ENCODE results near the gene CNOT6L.
A peak's percentile ranks its signal among the peaks of the same experiment; 100 is the strongest.

CNOT6L gene

GRCh38 chr4:77819843-77820648 is 878 bp upstream of the CNOT6L start:
- H3K4me3 ChIP-seq (ENCODE audit: low read depth, low read length) = peak overlapping the region; percentile 89
- no peaks in the 10 kb centered on the region for H3K9me3 ChIP-seq (ENCODE audit: control insufficient read depth, insufficient read depth, low read length)
- H3K4me1 ChIP-seq (ENCODE audit: control insufficient read depth, insufficient read depth, low read length) = peaks cover 13% of the 10 kb centered on the region
- no peaks in the 10 kb centered on the region for H3K36me3 ChIP-seq (ENCODE audit: control insufficient read depth, insufficient read depth, low read length)
- peaks cover 7% of the 10 kb centered on the region; the same call in 1 of the 2 replicates for H3K27me3 ChIP-seq (ENCODE audit: control insufficient read depth, insufficient read depth, low read length)
- peak overlapping the region; percentile 64 for H3K9ac ChIP-seq (ENCODE audit: low read depth, low read length)
- peak overlapping the region; percentile 86 for H3K27ac ChIP-seq (ENCODE audit: low read depth, low read length)

- Histone ChIP-seq H3K27me3 (ENCODE audit: control insufficient read depth, insufficient read depth, low read length) (peaks cover 7% of the 10 kb centered on the region; the same call in 1 of the 2 replicates), H3K27ac (ENCODE audit: low read depth, low read length) (peak overlapping the region; percentile 86), H3K36me3 (ENCODE audit: control insufficient read depth, insufficient read depth, low read length) (no peaks in the 10 kb centered on the region), H3K4me1 (ENCODE audit: control insufficient read depth, insufficient read depth, low read length) (peaks cover 13% of the 10 kb centered on the region), H3K4me3 (ENCODE audit: low read depth, low read length) (peak overlapping the region; percentile 89), H3K9ac (ENCODE audit: low read depth, low read length) (peak overlapping the region; percentile 45; the same call in 1 of the 2 replicates), H3K9me3 (ENCODE audit: control insufficient read depth, insufficient read depth, low read length) (no peaks in the 10 kb centered on the region)
Observed at GRCh38 chr4:77819404-77819842, 255 bp upstream of the CNOT6L start.

DNA sequence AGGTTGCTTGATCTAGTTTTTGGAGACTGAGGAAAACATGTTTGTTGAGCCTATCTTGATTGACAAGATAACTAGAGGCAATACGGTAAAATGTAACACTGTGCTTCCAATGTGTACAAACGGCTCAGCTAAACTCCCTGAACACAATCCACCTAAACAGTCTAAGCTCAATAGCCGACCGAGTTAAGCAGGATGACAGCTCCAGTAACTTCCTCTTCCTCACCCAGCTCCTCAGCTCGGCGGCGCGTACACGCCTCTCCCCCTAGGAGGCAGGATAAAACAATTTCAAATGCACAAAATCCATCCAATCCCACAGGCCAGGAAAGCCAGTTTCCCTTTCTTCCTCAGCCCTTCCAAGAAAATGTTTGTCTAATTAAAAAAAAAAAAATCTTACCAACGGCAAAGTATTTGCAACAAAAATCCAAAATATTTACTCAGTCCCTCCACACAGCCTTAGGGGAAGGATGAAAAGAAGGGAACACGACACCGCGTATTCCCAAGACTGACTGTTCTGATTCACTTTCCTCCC is 1.0 kb downstream of the CNOT6L start:
- no peaks in the 10 kb centered on the region for H3K9me3 ChIP-seq (ENCODE audit: control insufficient read depth, insufficient read depth, low read length)
- H3K36me3 ChIP-seq (ENCODE audit: control insufficient read depth, insufficient read depth, low read length) = no peaks in the 10 kb centered on the region
- H3K4me3 ChIP-seq (ENCODE audit: low read depth, low read length) = peak overlapping the region; percentile 89
- H3K4me1 ChIP-seq (ENCODE audit: control insufficient read depth, insufficient read depth, low read length) = peaks cover 13% of the 10 kb centered on the region
- no peak overlapping the region for H3K9ac ChIP-seq (ENCODE audit: low read depth, low read length)
- H3K27me3 ChIP-seq (ENCODE audit: control insufficient read depth, insufficient read depth, low read length) = peaks cover 7% of the 10 kb centered on the region; the same call in 1 of the 2 replicates
- peak overlapping the region; percentile 63 for H3K27ac ChIP-seq (ENCODE audit: low read depth, low read length)

- H3K9me3 ChIP-seq (ENCODE audit: control insufficient read depth, insufficient read depth, low read length) = no peaks in the 10 kb centered on the region
- H3K4me3 ChIP-seq (ENCODE audit: low read depth, low read length) = peak overlapping the region; percentile 89
- H3K27ac ChIP-seq (ENCODE audit: low read depth, low read length) = peak overlapping the region; percentile 63
- peaks cover 13% of the 10 kb centered on the region for H3K4me1 ChIP-seq (ENCODE audit: control insufficient read depth, insufficient read depth, low read length)
- H3K27me3 ChIP-seq (ENCODE audit: control insufficient read depth, insufficient read depth, low read length) = peaks cover 7% of the 10 kb centered on the region; the same call in 1 of the 2 replicates
- H3K9ac ChIP-seq (ENCODE audit: low read depth, low read length) = no peak overlapping the region
- no peaks in the 10 kb centered on the region for H3K36me3 ChIP-seq (ENCODE audit: control insufficient read depth, insufficient read depth, low read length)
Observed at GRCh38 chr4:77817304-77818072, 1.7 kb downstream of the CNOT6L start.

- Histone ChIP-seq H3K9ac (ENCODE audit: low read depth, low read length) (no peak overlapping the region), H3K36me3 (ENCODE audit: control insufficient read depth, insufficient read depth, low read length) (no peaks in the 10 kb centered on the region), H3K9me3 (ENCODE audit: control insufficient read depth, insufficient read depth, low read length) (no peaks in the 10 kb centered on the region), H3K27me3 (ENCODE audit: control insufficient read depth, insufficient read depth, low read length) (peaks cover 7% of the 10 kb centered on the region; the same call in 1 of the 2 replicates), H3K4me3 (ENCODE audit: low read depth, low read length) (no peak overlapping the region), H3K4me1 (ENCODE audit: control insufficient read depth, insufficient read depth, low read length) (peaks cover 13% of the 10 kb centered on the region), H3K27ac (ENCODE audit: low read depth, low read length) (no peak overlapping the region)
Observed at GRCh38 chr4:77816546-77816945, 2.6 kb downstream of the CNOT6L start.

DNA sequence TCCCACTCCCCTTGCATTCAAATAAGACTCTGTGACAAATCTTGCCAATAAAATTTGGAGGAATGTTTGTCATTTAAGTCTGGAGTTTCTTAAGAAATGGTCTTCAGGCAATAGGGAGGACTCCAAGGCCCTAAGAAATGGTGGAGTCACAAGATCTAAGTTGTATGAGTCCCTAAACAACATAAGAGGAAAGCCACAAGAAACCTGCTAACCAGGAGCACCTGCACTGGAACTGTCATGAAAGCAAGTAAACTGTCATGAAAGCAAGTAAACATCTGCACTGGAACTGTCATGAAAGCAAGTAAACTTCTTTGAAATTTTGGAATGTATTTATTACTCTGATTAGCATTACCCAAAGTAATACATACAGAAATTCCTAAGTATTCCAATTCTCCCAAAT is 3.5 kb downstream of the CNOT6L start:
- no peak overlapping the region for H3K9ac ChIP-seq (ENCODE audit: low read depth, low read length)
- H3K4me1 ChIP-seq (ENCODE audit: control insufficient read depth, insufficient read depth, low read length) = peaks cover 9% of the 10 kb centered on the region
- H3K27me3 ChIP-seq (ENCODE audit: control insufficient read depth, insufficient read depth, low read length) = no peaks in the 10 kb centered on the region; the same call in 1 of the 2 replicates
- H3K9me3 ChIP-seq (ENCODE audit: control insufficient read depth, insufficient read depth, low read length) = no peaks in the 10 kb centered on the region
- H3K4me3 ChIP-seq (ENCODE audit: low read depth, low read length) = no peak overlapping the region
- no peak overlapping the region for H3K27ac ChIP-seq (ENCODE audit: low read depth, low read length)
- no peaks in the 10 kb centered on the region for H3K36me3 ChIP-seq (ENCODE audit: control insufficient read depth, insufficient read depth, low read length)

GRCh38 chr4:77805840-77806239 is 13.3 kb downstream of the CNOT6L start:
- H3K4me1 ChIP-seq (ENCODE audit: control insufficient read depth, insufficient read depth, low read length) = peaks cover 18% of the 10 kb centered on the region
- H3K27me3 ChIP-seq (ENCODE audit: control insufficient read depth, insufficient read depth, low read length) = no peaks in the 10 kb centered on the region
- no peaks in the 10 kb centered on the region for H3K9me3 ChIP-seq (ENCODE audit: control insufficient read depth, insufficient read depth, low read length)
- H3K9ac ChIP-seq (ENCODE audit: low read depth, low read length) = no peak overlapping the region
- H3K36me3 ChIP-seq (ENCODE audit: control insufficient read depth, insufficient read depth, low read length) = no peaks in the 10 kb centered on the region
- no peak overlapping the region for H3K4me3 ChIP-seq (ENCODE audit: low read depth, low read length)
- no peak overlapping the region for H3K27ac ChIP-seq (ENCODE audit: low read depth, low read length)

- Histone ChIP-seq H3K36me3 (ENCODE audit: control insufficient read depth, insufficient read depth, low read length) (no peaks in the 10 kb centered on the region), H3K9ac (ENCODE audit: low read depth, low read length) (no peak overlapping the region), H3K27me3 (ENCODE audit: control insufficient read depth, insufficient read depth, low read length) (no peaks in the 10 kb centered on the region), H3K4me3 (ENCODE audit: low read depth, low read length) (no peak overlapping the region), H3K27ac (ENCODE audit: low read depth, low read length) (no peak overlapping the region), H3K4me1 (ENCODE audit: control insufficient read depth, insufficient read depth, low read length) (peaks cover 23% of the 10 kb centered on the region), H3K9me3 (ENCODE audit: control insufficient read depth, insufficient read depth, low read length) (no peaks in the 10 kb centered on the region)
Observed at GRCh38 chr4:77804471-77804870, 14.7 kb downstream of the CNOT6L start.

- H3K9ac ChIP-seq (ENCODE audit: low read depth, low read length) = no peak overlapping the region
- H3K36me3 ChIP-seq (ENCODE audit: control insufficient read depth, insufficient read depth, low read length) = no peaks in the 10 kb centered on the region
- H3K9me3 ChIP-seq (ENCODE audit: control insufficient read depth, insufficient read depth, low read length) = no peaks in the 10 kb centered on the region
- no peak overlapping the region for H3K27ac ChIP-seq (ENCODE audit: low read depth, low read length)
- H3K4me3 ChIP-seq (ENCODE audit: low read depth, low read length) = no peak overlapping the region
- peaks cover 23% of the 10 kb centered on the region for H3K4me1 ChIP-seq (ENCODE audit: control insufficient read depth, insufficient read depth, low read length)
- H3K27me3 ChIP-seq (ENCODE audit: control insufficient read depth, insufficient read depth, low read length) = no peaks in the 10 kb centered on the region
Observed at GRCh38 chr4:77802402-77802801, 16.8 kb downstream of the CNOT6L start.

GRCh38 chr4:77801260-77801608 is 17.9 kb downstream of the CNOT6L start:
- Histone ChIP-seq H3K9me3 (ENCODE audit: control insufficient read depth, insufficient read depth, low read length) (no peaks in the 10 kb centered on the region), H3K9ac (ENCODE audit: low read depth, low read length) (0 out of 2 replicates have a peak overlapping the region, but pooled peaks have one; percentile 36), H3K4me1 (ENCODE audit: control insufficient read depth, insufficient read depth, low read length) (peaks cover 23% of the 10 kb centered on the region), H3K4me3 (ENCODE audit: low read depth, low read length) (peak overlapping the region; percentile 11; the same call in 1 of the 2 replicates), H3K27ac (ENCODE audit: low read depth, low read length) (peak overlapping the region; percentile 76), H3K27me3 (ENCODE audit: control insufficient read depth, insufficient read depth, low read length) (no peaks in the 10 kb centered on the region), H3K36me3 (ENCODE audit: control insufficient read depth, insufficient read depth, low read length) (no peaks in the 10 kb centered on the region)
